HG03095 (cell line): ENCODE measurements around the gene SPDYE5.

ENCODE experiments used
- ATAC-seq: cut with Tn5 transposase; IDR thresholded peaks from one replicate; pipeline ENCODE4 v1.9.1; 2021; ENCODE audit warnings: moderate library complexity; ENCODE audit not compliant: unreplicated experiment

SPDYE5 gene

GRCh38 chr7:75536940-75537538 lies 44.9 kb downstream of the SPDYE5 start:
- no peak for ATAC-seq

- no peak for ATAC-seq
These were observed 45.6 kb downstream of the SPDYE5 start for GRCh38 chr7:75537731-75538130.

GRCh38 chr7:75546237-75547015 lies 54.3 kb downstream of the SPDYE5 start:
- no peak for ATAC-seq
